Endothelial cell of umbilical vein (primary cell): ENCODE data around the gene PAIP2B. TPM values are rescaled to one million over a fixed set of nuclear protein-coding genes. Genes with fewer than 3 reads are reported as not detected.

ENCODE experiments used
- BruUV-seq: library from RNA; stranded (reverse); fragments of 400-500 nt; replicated peaks from 2 replicates; lab custom pipeline; 2021; lab: Mats Ljungman, UMichigan
- CTCF ChIA-PET: fragments of 300-600, 350-600 bp; sonication (Branson Sonifier 250); formaldehyde crosslinking; loops from one replicate; lab custom pipeline; 2021; ENCODE audit warnings: antibody characterized with exemption, inconsistent platforms; lab: Charles Lee
- POLR2A ChIA-PET: fragments of 300-600, 350-600 bp; sonication (Branson Sonifier 250); formaldehyde crosslinking; loops from one replicate; lab custom pipeline; 2021; ENCODE audit warnings: antibody characterized with exemption, inconsistent platforms; lab: Charles Lee
- DNase-seq: peaks from one replicate; pipeline ENCODE4 v3.0.0-alpha.2; 2011; ENCODE audit warnings: low read depth, low spot score
- FAIRE-seq: peaks from 2 replicates; lab custom pipeline; 2011; peaks lifted over from hg19 to GRCh38; lab: Jason Lieb, UNC
- H2AFZ ChIP-seq: 2 replicates; pipeline ENCODE4 v1.6.0; 2012; ENCODE audit warnings: low read depth, low read length, control low read depth, inconsistent platforms
- H3K27ac ChIP-seq: 2 replicates; pipeline ENCODE4 v1.5.1; 2011; ENCODE audit warnings: low read depth, mild to moderate bottlenecking, control low read depth, low read length, moderate library complexity; ENCODE audit not compliant: insufficient read depth
- H3K27me3 ChIP-seq, 2 experiments: 2 replicates each; pipeline versions ENCODE4 v1.6.0 to v1.6.1; 2011; ENCODE audit warnings: low read length in 2 of 2, mixed read lengths in 1 of 2; ENCODE audit not compliant: control insufficient read depth in 2 of 2, insufficient read depth in 2 of 2
- H3K36me3 ChIP-seq, 2 experiments: 2 replicates in 1 of 2; 3 replicates in 1 of 2; pipeline ENCODE4 v1.5.1; 2011; ENCODE audit warnings: low read length in 2 of 2, mild to moderate bottlenecking in 1 of 2, moderate library complexity in 1 of 2; ENCODE audit not compliant: control insufficient read depth in 2 of 2, insufficient read depth in 2 of 2; ENCODE audit errors: extremely low read depth in 1 of 2
- H3K4me1 ChIP-seq: 3 replicates; pipeline ENCODE4 v1.5.1; 2011; ENCODE audit warnings: mild to moderate bottlenecking, low read length; ENCODE audit not compliant: control insufficient read depth, insufficient read depth; ENCODE audit errors: extremely low read depth
- H3K4me2 ChIP-seq: 2 replicates; pipeline ENCODE4 v1.6.1; 2011; ENCODE audit warnings: low read length, control low read depth, mixed read lengths; ENCODE audit not compliant: insufficient read depth
- H3K4me3 ChIP-seq, 3 experiments: fragments of 200-600 bp in 1 of 3; sonication (generic), shearing (Covaris generic) in 1 of 3; replicated peaks in 1 of 3; 2 replicates each; pipeline ENCODE4 v1.5.1; 2011 to 2016; ENCODE audit warnings: control low read depth in 3 of 3, low read length in 3 of 3, mild to moderate bottlenecking in 2 of 3, inconsistent platforms in 1 of 3, low read depth in 1 of 3, moderate library complexity in 1 of 3; ENCODE audit not compliant: insufficient read depth in 1 of 3
- H3K79me2 ChIP-seq: 2 replicates; pipeline ENCODE4 v1.6.0; 2012; ENCODE audit warnings: low read length, inconsistent platforms; ENCODE audit not compliant: control insufficient read depth, insufficient read depth
- H3K9ac ChIP-seq: replicated peaks from 2 replicates; pipeline ENCODE3; 2011; ENCODE audit warnings: low read length, control low read depth; ENCODE audit not compliant: insufficient read depth; ENCODE audit errors: extremely low read depth
- H3K9me1 ChIP-seq: replicated peaks from 3 replicates; pipeline ENCODE4 v1.6.0; 2011; ENCODE audit warnings: mild to moderate bottlenecking, low read length; ENCODE audit not compliant: control insufficient read depth, insufficient read depth; ENCODE audit errors: extremely low read depth
- H3K9me3 ChIP-seq: replicated peaks from 2 replicates; pipeline ENCODE4 v1.5.1; 2012; ENCODE audit warnings: low read length, inconsistent platforms; ENCODE audit not compliant: control insufficient read depth, insufficient read depth
- H4K20me1 ChIP-seq: replicated peaks from 2 replicates; pipeline ENCODE3; 2011; ENCODE audit warnings: mild to moderate bottlenecking, low read length; ENCODE audit not compliant: control insufficient read depth, insufficient read depth; ENCODE audit errors: extremely low read depth
- CTCF ChIP-seq, 2 donors: IDR thresholded peaks; 1 replicate in 1 of 2; 2 replicates in 1 of 2; pipeline ENCODE4 v1.5.1; 2011; ENCODE audit warnings: low read length in 2 of 2, mild to moderate bottlenecking in 2 of 2, moderate library complexity in 2 of 2, control low read depth in 1 of 2, inconsistent platforms in 1 of 2, low read depth in 1 of 2; ENCODE audit not compliant: insufficient read depth in 1 of 2; ENCODE audit errors: extremely low read depth in 1 of 2
- GATA2 ChIP-seq: IDR thresholded peaks from 2 replicates; pipeline ENCODE4 v1.7.0; 2011; ENCODE audit warnings: low read depth, mild to moderate bottlenecking, moderate library complexity, mixed read lengths, low read length; ENCODE audit not compliant: insufficient read length, insufficient read depth
- JUN ChIP-seq: IDR thresholded peaks from 2 replicates; pipeline ENCODE4 v1.6.1; 2011; ENCODE audit warnings: borderline replicate concordance, low read depth; ENCODE audit not compliant: insufficient read length, insufficient read depth
- MAX ChIP-seq: IDR thresholded peaks from 2 replicates; pipeline ENCODE4 v1.6.1; 2011; ENCODE audit not compliant: insufficient read depth, insufficient read length
- MYC ChIP-seq: IDR thresholded peaks from one replicate; pipeline ENCODE4 v1.6.1; 2011; ENCODE audit warnings: mild to moderate bottlenecking, low read depth, low read length
- POLR2A ChIP-seq: IDR thresholded peaks from 2 replicates; pipeline ENCODE4 v1.6.1; 2012; ENCODE audit warnings: low read depth, mild to moderate bottlenecking, control low read depth, low read length
- dilution Hi-C: fragments of 300-500 bp; cut with MboI; formaldehyde crosslinking; loops from one replicate; pipeline ENCODE4 v1.15.0; 2019; ENCODE audit warnings: low sequenced_read_pairs; ENCODE audit not compliant: extremely low pct_ligation_motif_present
- intact Hi-C: fragments of 100-400 bp; cut with micrococcal nuclease; formaldehyde crosslinking; loops from one replicate; pipeline ENCODE4 v1.10.0; 2022
- polyA plus RNA-seq, 4 experiments: library from polyadenylated mRNA; depleted of rRNA in 3 of 4; stranded (reverse) in 3 of 4; unstranded in 1 of 4; fragments of >200 nt; gene quantifications; 2 replicates each; pipeline versions ENCODE4 v1.2.1 to v1.2.3, GENCODE V29; 2011 to 2012; ENCODE audit warnings: missing spikeins in 1 of 4
- total RNA-seq: library from RNA; stranded (reverse); gene quantifications from 2 replicates; pipeline ENCODE4 v1.2.3, GENCODE V29; 2021

PAIP2B gene
- total and polyA plus RNA-seq, 2 donors (not counting 3 experiments of a cell fraction or from before 2014, with no cell fraction given), result 0.21 to 0.62 TPM

GRCh38 chr2:71157124-71157793, 69.6 kb downstream of the PAIP2B start:
- Histone ChIP-seq H4K20me1 (no peaks in the 10 kb centered on the region), H3K4me3 (no peak overlapping the region), H3K79me2 (no peaks in the 10 kb centered on the region), H2AFZ (no peak overlapping the region), H3K4me2 (no peak overlapping the region), H3K36me3 (no peaks in the 10 kb centered on the region), H3K4me1 (no peaks in the 10 kb centered on the region), H3K27me3 (peaks cover 0 to 7% of the 10 kb centered on the region in 2 experiments), H3K9me1 (no peaks in the 10 kb centered on the region), H3K9me3 (no peaks in the 10 kb centered on the region), H3K27ac (no peak overlapping the region), H3K9ac (no peak overlapping the region)
- FAIRE-seq, result peak; percentile 76
- ChIA-PET CTCF (interaction anchor here (0.7 to 1.8 kb wide), 11 partner anchors 8 to 174 kb away, joined by 3 to 11 read pairs (median 4); partner anchors contain the start of genes MPHOSPH10 and ZNF638), POLR2A (no interaction called here)
- dilution Hi-C loops, result no loop called here
- intact Hi-C loops, result loop anchor here (2.0 to 5.0 kb wide), 2 partner anchors 120 to 175 kb away; partner anchors contain the start of gene ZNF638
- TF ChIP-seq POLR2A (no peak), CTCF (IDR thresholded peaks at IDR 0.05; ENCODE audit: extremely low read depth in 1 of 2, insufficient read depth in 1 of 2, low read depth in 1 of 2, low read length in 2 of 2) (peak; percentile 57 to 85), JUN (no peak), MYC (no peak), GATA2 (no peak), MAX (no peak)
- DNase-seq, result peak; percentile 42
- BruUV-seq, result no TSS peak
